ENCODE data around the gene ZNRD2.

- TF ChIP-seq SUZ12 (IDR thresholded peaks at IDR 0.05; ENCODE audit: unreplicated experiment): no peak
- TF ChIP-seq NFIC (IDR thresholded peaks at IDR 0.05; ENCODE audit: low read depth, low read length): no peak
- no peak for TF ChIP-seq ASH2L (IDR thresholded peaks at IDR 0.05; ENCODE audit: borderline replicate concordance, low read depth)
- TF ChIP-seq CTCF (IDR thresholded peaks at IDR 0.05 in 2 of 3, conservative IDR thresholded peaks at IDR 0.05 in 1 of 3; ENCODE audit: control insufficient read depth in 2 of 3, extremely low read depth in 1 of 3, insufficient read depth in 1 of 3, low read depth in 3 of 3, low read length in 3 of 3): no peak
- no peak for TF ChIP-seq MYC (IDR thresholded peaks at IDR 0.05; ENCODE audit: insufficient read depth, insufficient read length, insufficient replicate concordance, low read length, severe bottlenecking)
Measured at GRCh38 chr11:65589444-65590239, 19.4 kb downstream of the ZNRD2 start.
